NCI-H510A treated with DMSO at 0.1 percent for 48 hours (cell line): ENCODE results near the gene WHRN.

Experiments
- DNase-seq: peaks from one replicate; lab custom pipeline; 2025; lab: John Stamatoyannopoulos, UW

Gene WHRN

GRCh38 chr9:114513055-114513958 is 8.0 kb upstream of the WHRN start:
- no peak for DNase-seq

GRCh38 chr9:114511978-114512874 is 7.0 kb upstream of the WHRN start:
- no peak for DNase-seq

GRCh38 chr9:114507726-114508125 is 2.5 kb upstream of the WHRN start:
- DNase-seq: peak; percentile 48

GRCh38 chr9:114506082-114506390 is 763 bp upstream of the WHRN start:
- DNase-seq: no peak

DNA sequence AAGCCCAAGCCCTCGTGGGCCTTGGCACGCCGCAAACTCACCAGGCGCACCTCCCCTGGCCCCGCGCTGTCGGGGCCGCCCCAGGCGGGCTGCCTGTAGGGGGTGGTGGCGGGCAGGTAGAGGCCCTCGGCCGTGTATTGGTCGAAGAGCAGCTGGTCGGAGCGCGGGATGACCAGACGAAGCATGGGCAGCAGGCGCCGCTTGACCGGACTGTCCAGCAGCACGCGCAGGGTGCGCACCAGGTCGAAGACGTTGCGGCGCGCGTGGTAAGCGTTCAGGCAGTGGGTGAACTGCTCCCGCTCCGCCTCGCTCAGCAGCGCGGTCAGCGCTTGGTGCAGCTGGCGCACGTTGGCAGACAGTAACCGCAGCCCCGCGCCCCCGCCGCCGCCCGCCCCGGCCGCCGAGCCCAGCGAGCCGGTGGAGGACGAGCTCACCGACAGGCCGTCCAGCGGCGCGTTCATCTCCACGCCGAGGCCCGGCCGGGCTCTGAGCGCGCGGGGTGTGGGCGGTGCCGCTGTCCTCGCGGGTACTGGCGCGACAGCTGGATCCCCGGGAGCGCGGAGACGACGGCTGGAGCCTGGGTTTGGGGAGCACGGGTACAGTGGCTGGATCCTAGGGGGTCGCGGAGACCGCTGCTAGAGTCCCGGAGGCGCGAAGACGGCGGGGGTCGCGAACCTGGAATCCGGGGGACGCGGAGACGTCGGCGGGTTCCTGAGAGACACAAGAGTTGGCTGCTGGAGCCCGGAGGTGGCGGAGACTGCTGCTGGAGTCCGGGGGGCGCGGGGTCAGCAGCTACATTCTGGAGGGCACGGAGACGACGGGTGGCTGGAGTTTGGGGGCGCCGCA is 709 bp downstream of the WHRN start:
- peak; percentile 32 for DNase-seq

DNA sequence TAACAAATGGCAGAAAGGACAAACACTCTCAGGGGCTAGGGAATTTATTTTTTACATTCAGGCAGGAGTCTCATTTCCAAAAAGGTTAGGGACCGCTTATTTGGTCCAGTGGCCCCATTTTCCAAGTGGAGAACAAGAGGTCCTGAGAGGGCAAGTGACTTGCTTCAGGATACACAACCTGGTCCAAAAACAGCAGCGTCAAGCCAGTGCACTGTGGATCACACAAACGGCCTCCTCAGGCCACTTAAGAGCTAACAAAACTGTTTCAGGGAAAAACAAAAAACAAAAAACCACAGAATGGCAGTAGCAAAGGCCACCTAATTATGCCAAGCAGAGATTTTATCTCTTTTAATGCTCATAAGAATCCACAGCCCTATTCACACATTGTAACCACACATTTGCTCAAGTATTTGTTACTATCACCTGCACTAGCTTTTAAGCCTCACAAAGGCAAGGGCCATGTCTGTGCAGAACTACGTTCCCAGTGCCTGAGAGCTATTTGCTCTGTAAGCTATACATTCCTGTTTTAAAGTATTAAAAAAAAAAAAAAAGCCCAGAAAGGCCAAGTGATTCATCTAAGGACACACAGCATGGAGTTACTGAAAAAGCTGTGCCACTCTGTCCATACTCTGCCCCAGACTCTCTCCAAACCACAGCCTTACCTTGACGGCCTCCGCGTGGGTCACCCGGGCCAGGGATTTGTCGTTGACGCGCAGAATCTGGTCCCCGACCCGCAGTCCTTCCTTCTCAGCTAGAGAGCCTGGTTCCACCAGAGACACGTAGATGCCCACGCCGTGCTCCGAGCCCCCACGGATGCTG is 1.5 kb downstream of the WHRN start:
- DNase-seq: no peak

- peak; percentile 53 for DNase-seq
Observed at GRCh38 chr9:114503009-114503408, 2.3 kb downstream of the WHRN start.

DNA sequence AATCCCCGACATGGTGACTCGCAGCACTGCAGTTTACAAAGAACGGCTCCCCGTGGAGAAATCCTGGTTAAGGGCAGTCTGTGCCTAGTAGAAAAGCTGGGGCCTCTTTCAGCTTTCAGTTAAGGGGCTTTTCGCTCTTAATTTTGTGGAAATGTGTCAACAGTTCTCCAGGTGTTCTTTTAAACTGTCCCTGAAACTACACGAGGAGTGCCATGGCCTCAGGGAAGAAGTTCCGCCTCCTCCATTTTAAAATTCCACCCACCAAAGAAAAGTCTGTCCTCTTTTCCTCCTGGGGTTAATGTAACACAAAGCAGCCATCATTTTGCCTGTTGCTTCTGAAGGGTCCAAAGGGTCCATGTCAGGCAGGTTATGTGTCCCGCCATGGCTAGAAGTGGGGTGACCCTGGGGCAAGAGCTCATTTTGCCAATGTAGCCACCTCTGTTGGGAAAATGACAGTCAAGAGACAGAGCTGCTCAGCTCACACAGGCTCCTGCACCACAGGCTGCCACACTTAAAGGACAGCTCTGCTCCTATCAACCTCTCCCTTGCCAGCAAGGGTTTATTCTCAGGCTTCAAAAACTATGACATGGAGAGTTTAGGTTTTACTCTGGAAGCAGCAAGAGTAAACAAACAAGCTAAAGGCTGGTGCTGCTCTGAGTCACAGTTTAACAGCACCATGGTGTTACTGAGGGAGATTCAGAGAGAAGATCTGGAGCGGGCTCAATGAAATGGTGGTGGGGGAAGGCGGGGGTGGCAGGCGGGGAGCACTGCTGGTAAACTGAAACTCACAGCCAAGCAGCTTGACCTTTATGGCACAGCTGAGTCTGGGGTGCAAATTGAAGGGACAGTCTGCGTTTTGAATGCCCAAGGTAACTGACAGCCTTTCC is 3.2 kb downstream of the WHRN start:
- DNase-seq: peak; percentile 43

DNA sequence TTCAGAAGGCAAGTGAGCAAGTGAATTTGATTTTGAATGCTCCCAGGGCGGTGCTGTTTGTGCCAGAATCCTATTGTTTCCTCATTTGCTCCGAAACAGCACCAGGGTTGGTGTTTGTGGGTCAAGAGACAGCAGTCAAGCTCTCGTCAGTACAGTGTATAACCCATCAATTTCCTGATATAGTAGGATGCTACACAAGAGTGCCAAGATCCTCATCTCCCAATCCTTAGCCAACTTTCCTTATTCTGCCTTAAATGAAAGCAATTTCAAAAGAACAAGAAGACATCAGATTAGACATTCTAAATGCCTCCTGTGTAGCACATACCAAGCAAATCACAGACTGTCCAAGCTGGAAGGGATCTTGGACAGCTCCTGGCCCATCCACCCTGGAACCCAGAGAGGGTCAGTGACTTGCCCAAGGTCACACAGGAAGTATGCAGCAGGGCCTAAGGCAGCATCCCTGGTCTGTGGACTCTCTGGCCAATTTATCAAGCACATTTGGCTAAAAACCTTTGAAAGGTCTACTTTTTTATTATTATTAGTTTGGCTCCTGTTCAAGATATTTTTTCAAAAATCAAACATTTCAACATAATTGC is 4.5 kb downstream of the WHRN start:
- no peak for DNase-seq

DNA sequence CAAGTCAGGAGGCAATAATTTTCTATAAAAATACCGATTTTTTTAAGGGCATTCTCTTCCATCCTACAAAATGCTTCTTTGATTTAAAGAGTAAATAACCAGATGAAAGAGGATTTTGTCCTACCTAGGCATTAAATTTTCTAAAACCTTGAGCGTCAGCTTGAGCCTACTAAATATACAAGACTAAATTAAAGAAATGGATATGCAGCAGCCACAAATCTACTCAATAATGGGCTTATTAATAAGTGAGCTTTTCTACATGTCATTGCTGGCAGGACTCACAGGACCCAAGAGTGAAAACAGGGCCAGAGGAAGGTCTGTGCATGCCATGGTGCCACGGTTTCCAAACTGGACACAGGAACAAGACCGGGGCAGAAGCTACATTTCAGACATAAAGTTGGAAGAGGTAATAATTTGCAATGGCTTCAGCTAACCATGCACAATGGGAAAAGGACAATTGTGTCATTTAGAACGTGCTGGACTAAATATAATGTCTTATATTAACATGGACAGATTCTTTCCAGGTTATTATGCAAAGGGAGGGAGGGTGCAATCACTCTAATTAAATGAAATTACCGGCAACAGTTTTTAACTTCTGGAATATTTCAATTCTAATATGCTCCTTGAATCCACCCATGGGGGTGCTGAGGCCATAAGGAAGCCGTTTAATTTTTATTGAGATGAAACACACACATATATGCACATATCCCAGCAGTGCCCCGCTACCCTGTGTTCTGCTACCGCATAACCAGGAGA is 5.2 kb downstream of the WHRN start:
- DNase-seq: no peak

DNA sequence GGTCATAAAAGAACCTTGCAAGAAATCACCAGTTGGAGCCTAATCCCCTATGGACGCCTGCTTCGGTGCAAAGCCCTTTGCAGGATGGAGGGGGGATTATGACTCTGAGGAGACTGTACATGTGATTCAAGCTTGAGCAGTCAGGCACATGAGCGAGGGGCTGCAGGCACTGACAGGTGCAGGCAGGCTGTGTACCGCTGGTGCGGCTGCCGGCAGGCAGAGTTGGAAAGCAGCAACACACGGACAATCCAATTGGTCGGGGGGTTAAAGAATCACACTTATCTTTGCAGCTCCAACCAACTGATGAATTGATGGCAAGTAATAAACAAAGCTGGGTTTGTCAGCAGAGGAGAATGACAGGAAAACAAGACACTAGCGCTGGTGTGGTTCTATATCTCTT is 5.7 kb downstream of the WHRN start:
- peak; percentile 48 for DNase-seq

- no peak for DNase-seq
Observed at GRCh38 chr9:114497727-114498382, 7.4 kb downstream of the WHRN start.

DNA sequence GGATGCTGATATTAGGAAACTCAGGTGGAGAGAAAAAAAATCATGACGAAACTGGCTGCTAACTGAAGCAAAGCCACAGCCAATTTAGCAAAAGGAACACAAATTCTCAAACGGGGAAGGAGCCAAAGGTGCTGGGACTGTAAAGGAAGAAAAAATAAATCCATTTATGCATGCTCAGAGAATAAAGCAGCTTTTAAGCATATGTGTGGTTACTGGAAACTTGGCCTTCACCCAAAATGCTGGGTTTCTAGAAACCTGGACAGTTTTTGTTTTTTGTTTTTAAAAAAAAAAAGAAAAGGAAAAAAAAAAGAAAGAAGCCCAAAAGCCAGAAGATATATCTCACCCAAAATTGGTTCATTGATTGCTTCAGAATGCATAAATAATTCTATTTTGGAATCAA is 8.0 kb downstream of the WHRN start:
- DNase-seq: no peak

DNA sequence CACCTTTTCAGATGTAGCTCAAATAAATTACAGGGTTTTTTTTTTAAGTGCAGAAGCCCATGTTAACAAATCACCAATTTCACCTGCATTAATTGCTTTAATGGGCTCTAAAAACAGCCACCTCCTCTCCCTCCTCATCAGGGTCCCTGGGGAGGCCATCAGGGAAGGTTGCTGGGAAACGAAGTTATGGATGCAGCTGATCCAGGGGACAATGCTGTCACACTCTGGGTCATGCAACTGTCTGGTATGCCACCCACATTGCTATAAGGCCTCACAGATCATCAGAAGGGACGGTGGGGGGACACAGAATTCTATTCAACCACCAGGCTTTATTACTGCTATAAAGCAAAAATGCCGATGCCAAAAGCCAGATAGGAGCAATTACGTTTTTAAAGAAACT is 9.3 kb downstream of the WHRN start:
- DNase-seq: no peak

DNA sequence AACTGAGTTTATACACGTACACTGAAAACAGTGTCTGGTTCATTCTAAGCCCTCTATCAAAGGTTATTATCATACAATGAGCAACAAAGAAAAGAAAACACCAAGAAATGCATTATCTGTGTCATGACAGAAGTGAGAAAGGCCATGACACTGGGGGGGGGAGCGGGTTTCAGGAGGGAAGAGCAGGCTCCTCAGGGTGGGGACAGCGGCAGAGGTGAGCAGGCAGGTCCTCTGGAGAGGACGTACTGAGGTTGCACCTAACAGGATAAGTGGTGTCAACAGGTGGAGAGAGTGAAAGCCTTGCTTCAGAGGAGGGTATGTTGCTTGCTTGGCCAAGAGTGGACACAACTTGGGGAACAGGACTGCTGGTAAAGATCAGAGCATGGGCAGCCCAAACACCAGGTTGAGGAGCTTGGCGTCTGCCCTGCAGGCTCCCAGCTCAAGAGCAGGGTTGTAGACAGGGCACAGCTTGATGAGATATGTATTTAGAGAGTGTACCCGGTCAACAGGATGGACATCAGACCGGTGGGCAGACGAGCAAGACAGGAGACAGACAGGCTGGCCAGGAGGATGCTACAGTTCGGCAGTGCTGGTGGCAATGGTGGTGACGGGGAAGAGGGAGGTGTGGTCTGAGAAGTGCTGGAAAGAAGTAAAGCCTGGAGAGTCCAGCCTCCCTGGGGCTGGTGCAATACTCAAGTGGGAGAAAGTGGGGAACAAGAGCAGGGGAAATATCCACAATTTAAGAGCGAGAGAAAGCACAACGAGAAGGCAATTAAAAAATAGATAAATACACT is 10.3 kb downstream of the WHRN start:
- peak; percentile 24 for DNase-seq

- DNase-seq: no peak
Observed at GRCh38 chr9:114493521-114494184, 11.6 kb downstream of the WHRN start.

- DNase-seq: no peak
Observed at GRCh38 chr9:114492991-114493390, 12.3 kb downstream of the WHRN start.
